Vagina (tissue), 2 donors: ENCODE results near the gene HSD11B2. TPM values are rescaled to one million over a fixed set of nuclear protein-coding genes. Genes with fewer than 3 reads are reported as not detected.

Experiments
- DNase-seq, 2 donors: peaks; one replicate each; pipeline ENCODE4 v3.0.0-alpha.2; 2017; ENCODE audit errors: extremely low spot score in 2 of 2
- H3K27ac ChIP-seq: fragments of 200-600 bp; sonication (generic); one replicate; pipeline ENCODE4 v1.5.1; 2019
- H3K27me3 ChIP-seq: fragments of 200-600 bp; sonication (generic); one replicate; pipeline ENCODE4 v1.5.1; 2019
- H3K36me3 ChIP-seq, 2 donors: fragments of 200-600 bp; sonication (generic); one replicate each; pipeline ENCODE4 v1.5.1; 2017 to 2019
- H3K4me1 ChIP-seq: fragments of 200-600 bp; sonication (generic); one replicate; pipeline ENCODE4 v1.5.1; 2019
- H3K4me3 ChIP-seq, 2 donors: fragments of 200-600 bp; sonication (generic); 1 replicate in 1 of 2; 2 replicates in 1 of 2; pipeline ENCODE4 v1.5.1; 2016 to 2019
- H3K9me3 ChIP-seq: fragments of 200-600 bp; sonication (generic); one replicate; pipeline ENCODE4 v1.5.1; 2019
- POLR2A ChIP-seq, 2 donors: fragments of 450-650 bp; IDR thresholded peaks; one replicate each; pipeline ENCODE4 v1.6.1; 2017; ENCODE audit warnings: antibody characterized with exemption in 2 of 2, mild to moderate bottlenecking in 2 of 2, moderate library complexity in 2 of 2
- POLR2AphosphoS5 ChIP-seq, 2 donors: sonication (generic); formaldehyde crosslinking; IDR thresholded peaks; one replicate each; pipeline ENCODE4 v1.9.0; 2017; ENCODE audit warnings: antibody characterized with exemption in 2 of 2, mild to moderate bottlenecking in 2 of 2, low read depth in 1 of 2; ENCODE audit not compliant: insufficient read depth in 1 of 2
- intact Hi-C: fragments of 100-400 bp; cut with DNase I; formaldehyde crosslinking; loops from one replicate; pipeline ENCODE4 v1.15.1; 2023
- total RNA-seq: library from RNA; depleted of rRNA; stranded (reverse); fragments of >200 nt; gene quantifications from one replicate; pipeline ENCODE4 v1.2.3, GENCODE V29; 2016
- TF ChIP-seq, protein P1 (sequence below), 3 experiments: fragments of 450-650 bp in 2 of 3; fragments of 200-600 bp in 1 of 3; sonication (generic) in 1 of 3; IDR thresholded peaks; one replicate each; pipeline ENCODE4 v1.5.1; 2017 to 2019; ENCODE audit warnings: antibody characterized with exemption in 3 of 3, mild to moderate bottlenecking in 2 of 3, moderate library complexity in 2 of 3

HSD11B2 gene
- total RNA-seq, 1 donor from 2014 or later = 30.2 TPM

DNA sequence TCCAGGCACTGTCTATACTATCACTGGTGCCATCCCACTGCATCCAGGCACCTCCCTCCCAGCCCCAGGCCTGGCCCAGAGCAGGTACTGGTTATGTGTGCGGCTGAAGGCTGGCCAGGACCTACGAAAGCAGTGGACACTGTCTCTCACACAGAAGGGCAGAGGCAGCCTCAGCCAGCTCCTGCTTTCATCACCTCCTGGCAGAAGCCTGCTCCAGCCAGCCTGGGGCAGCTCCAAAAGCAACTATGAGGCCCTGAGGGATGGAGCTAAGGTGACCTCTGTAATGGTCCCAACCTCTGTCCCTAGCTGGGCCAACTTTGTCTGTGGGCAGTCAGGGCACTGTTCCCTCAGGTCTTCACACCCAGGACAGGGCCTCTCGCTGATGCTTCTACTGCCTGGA is 18.8 kb downstream of the HSD11B2 start:
- H3K9me3 ChIP-seq = no peaks in the 10 kb centered on the region
- peaks cover 78% of the 10 kb centered on the region for H3K4me1 ChIP-seq
- no peak overlapping the region for H3K4me3 ChIP-seq
- no peaks in the 10 kb centered on the region for H3K27me3 ChIP-seq
- peaks cover 0 to 20% of the 10 kb centered on the region in 2 donors for H3K36me3 ChIP-seq
- no peak for TF ChIP-seq POLR2AphosphoS5 (IDR thresholded peaks at IDR 0.05; ENCODE audit: insufficient read depth in 1 of 2, low read depth in 1 of 2)
- TF ChIP-seq, protein P1, sequence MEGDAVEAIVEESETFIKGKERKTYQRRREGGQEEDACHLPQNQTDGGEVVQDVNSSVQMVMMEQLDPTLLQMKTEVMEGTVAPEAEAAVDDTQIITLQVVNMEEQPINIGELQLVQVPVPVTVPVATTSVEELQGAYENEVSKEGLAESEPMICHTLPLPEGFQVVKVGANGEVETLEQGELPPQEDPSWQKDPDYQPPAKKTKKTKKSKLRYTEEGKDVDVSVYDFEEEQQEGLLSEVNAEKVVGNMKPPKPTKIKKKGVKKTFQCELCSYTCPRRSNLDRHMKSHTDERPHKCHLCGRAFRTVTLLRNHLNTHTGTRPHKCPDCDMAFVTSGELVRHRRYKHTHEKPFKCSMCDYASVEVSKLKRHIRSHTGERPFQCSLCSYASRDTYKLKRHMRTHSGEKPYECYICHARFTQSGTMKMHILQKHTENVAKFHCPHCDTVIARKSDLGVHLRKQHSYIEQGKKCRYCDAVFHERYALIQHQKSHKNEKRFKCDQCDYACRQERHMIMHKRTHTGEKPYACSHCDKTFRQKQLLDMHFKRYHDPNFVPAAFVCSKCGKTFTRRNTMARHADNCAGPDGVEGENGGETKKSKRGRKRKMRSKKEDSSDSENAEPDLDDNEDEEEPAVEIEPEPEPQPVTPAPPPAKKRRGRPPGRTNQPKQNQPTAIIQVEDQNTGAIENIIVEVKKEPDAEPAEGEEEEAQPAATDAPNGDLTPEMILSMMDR (IDR thresholded peaks at IDR 0.05) = no peak
- intact Hi-C loops = no loop called here
- no peak for DNase-seq
- peak overlapping the region; percentile 63 for H3K27ac ChIP-seq

DNA sequence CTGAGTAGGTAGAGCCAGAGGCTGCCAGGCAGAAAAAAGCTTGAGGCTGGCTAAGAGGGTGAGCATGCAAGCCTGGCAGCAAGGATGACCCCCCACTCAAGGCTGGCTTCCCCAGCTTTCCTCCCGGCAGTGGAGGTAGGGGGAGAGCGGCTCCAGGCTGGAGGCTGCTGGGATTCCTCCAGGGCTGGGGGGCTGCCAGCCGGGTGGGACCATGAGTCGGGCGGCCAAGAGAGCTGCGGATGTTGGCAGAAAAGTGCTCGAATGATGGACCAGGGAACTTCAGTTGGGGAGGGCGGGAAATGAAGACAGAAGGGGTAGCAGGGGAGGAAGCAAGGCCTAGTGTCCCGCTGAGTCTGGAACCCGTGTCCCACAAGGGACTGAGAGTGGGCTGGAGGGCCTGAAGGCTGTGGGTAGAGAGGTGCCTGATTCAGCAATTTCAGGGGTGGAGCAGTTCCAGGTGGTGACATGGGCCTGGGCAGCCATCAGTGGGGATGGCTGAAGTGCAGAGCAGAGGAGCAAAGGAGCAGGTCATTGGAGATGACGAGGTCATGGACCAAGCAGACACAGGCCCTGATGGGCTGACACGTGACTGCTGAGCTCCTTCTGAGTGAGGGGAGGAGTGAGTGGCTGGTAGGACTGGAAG is 20.3 kb downstream of the HSD11B2 start:
- peaks cover 0 to 20% of the 10 kb centered on the region in 2 donors for H3K36me3 ChIP-seq
- no peak for DNase-seq
- no peak overlapping the region for H3K4me3 ChIP-seq
- H3K9me3 ChIP-seq = no peaks in the 10 kb centered on the region
- TF ChIP-seq, protein P1 (IDR thresholded peaks at IDR 0.05) = no peak
- TF ChIP-seq POLR2AphosphoS5 (IDR thresholded peaks at IDR 0.05; ENCODE audit: insufficient read depth in 1 of 2, low read depth in 1 of 2) (no peak), POLR2A (IDR thresholded peaks at IDR 0.05) (no peak)
- H3K27me3 ChIP-seq = no peaks in the 10 kb centered on the region
- peak overlapping the region; percentile 63 for H3K27ac ChIP-seq
- H3K4me1 ChIP-seq = peaks cover 73% of the 10 kb centered on the region
- intact Hi-C loops = no loop called here

DNA sequence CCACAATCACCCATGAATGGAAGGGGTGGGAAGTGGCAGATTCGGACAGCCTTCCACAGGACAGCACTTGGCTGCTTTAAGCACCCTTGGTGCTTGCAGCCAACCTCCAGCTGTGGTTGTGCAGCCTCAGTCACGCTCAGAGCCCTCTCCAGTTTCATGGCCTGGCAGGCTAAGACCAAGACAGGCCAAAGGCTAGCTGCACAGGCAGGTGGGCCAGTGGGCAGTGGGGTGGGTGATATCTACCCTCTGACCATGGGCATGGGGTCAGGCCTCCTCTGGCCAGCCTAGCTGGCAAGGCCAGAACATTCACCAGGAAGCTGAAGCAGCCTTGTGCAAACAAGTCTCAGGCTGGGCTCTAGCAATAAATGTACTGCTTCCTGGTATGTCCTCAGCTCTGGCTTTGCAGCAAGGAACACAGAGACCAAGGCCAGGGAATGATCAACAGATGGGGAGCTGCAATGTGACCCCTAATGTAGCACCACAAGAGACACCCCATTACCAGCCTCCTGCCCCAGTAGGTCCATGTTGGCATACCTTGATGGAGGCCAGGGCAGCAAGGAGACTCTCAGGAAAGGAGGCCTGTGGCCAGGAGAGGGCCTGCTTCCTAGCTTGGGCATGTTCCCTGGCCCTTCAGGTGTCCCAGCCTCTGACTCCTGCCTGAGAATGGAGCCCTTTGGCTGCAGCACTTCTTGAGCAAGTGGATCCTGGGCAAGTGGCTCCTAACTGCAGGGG is 20.9 kb downstream of the HSD11B2 start:
- Histone ChIP-seq H3K27me3 (no peaks in the 10 kb centered on the region), H3K4me1 (peaks cover 73% of the 10 kb centered on the region), H3K27ac (peak overlapping the region; percentile 63), H3K36me3 (peaks cover 0 to 20% of the 10 kb centered on the region in 2 donors), H3K4me3 (no peak overlapping the region), H3K9me3 (no peaks in the 10 kb centered on the region)
- TF ChIP-seq, protein P1 (IDR thresholded peaks at IDR 0.05) = no peak
- TF ChIP-seq POLR2A (IDR thresholded peaks at IDR 0.05) (no peak), POLR2AphosphoS5 (IDR thresholded peaks at IDR 0.05; ENCODE audit: insufficient read depth in 1 of 2, low read depth in 1 of 2) (peak in 1 of 2 donors; percentile 10)
- DNase-seq = no peak
- intact Hi-C loops = no loop called here

DNA sequence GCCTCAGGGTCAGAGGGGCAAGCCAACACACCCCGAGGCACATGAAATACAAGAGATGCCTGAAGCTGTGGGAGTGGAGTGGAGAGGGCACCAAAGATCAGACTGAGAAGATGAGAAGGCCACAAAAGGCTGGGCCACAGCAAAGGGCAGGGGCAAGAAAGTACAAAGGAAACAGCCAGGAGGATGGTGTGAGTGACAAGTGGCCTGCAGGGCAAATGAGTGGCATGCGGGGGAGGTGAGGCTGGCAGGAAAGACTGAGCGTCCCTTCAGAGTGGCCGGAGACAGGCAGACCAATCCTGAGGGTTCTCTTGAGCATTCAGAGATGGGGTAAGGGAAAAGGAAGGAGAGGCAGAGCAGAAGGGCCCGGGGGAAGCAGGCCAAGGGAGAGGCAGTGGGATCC is 23.2 kb downstream of the HSD11B2 start:
- DNase-seq = no peak
- Histone ChIP-seq H3K4me3 (no peak overlapping the region), H3K27ac (no peak overlapping the region), H3K4me1 (peaks cover 75% of the 10 kb centered on the region), H3K27me3 (no peaks in the 10 kb centered on the region), H3K36me3 (peaks cover 0 to 14% of the 10 kb centered on the region in 2 donors), H3K9me3 (no peaks in the 10 kb centered on the region)
- intact Hi-C loops = no loop called here
- TF ChIP-seq POLR2AphosphoS5 (IDR thresholded peaks at IDR 0.05; ENCODE audit: insufficient read depth in 1 of 2, low read depth in 1 of 2) (no peak), POLR2A (IDR thresholded peaks at IDR 0.05) (no peak)
- TF ChIP-seq, protein P1 (IDR thresholded peaks at IDR 0.05) = no peak

DNA sequence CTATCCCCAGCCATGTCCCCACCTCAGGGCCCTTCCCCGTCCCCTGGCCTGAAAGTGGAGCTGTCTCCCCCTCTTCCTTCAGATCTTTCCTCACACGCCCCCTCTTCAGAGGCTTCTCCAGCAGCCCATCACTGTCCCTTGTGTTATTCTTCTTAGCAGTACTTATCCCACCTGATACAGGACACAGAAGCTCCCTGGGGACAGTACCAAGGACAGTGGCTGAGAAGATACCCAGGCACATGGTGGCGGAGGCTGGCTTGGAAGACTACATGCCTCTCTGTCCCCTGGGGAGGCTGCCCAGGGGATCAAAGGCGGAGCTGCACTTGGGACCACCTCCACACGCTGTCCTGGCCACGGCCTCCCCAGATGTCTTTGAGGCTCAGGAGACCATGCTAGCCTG is 23.9 kb downstream of the HSD11B2 start:
- no peak overlapping the region for H3K27ac ChIP-seq
- no peaks in the 10 kb centered on the region for H3K27me3 ChIP-seq
- H3K36me3 ChIP-seq = peaks cover 0 to 14% of the 10 kb centered on the region in 2 donors
- no peaks in the 10 kb centered on the region for H3K9me3 ChIP-seq
- peaks cover 75% of the 10 kb centered on the region for H3K4me1 ChIP-seq
- no peak overlapping the region for H3K4me3 ChIP-seq
- DNase-seq = no peak
- intact Hi-C loops = no loop called here
- TF ChIP-seq, protein P1 (IDR thresholded peaks at IDR 0.05) = no peak
- no peak for TF ChIP-seq POLR2A (IDR thresholded peaks at IDR 0.05)
- TF ChIP-seq POLR2AphosphoS5 (IDR thresholded peaks at IDR 0.05; ENCODE audit: insufficient read depth in 1 of 2, low read depth in 1 of 2) = no peak
